Amygdala (tissue), 56 donors: Measurements from ENCODE around the gene INSR.
A peak's percentile ranks its signal among the peaks of the same experiment; 100 is the strongest.

ENCODE experiments used
- DNase-seq, 56 donors: peaks; one replicate each; lab custom pipeline; 2025; lab: John Stamatoyannopoulos, UW

Gene INSR

GRCh38 chr19:7297742-7298141 is 3.5 kb upstream of the INSR start:
- DNase-seq, result no peak

- DNase-seq, result no peak
Measured at GRCh38 chr19:7295912-7296536, 1.8 kb upstream of the INSR start.

- peak in 50 of 56 donors; percentile 2 to 77 (median 37) for DNase-seq
Measured at GRCh38 chr19:7294558-7295212, 471 bp upstream of the INSR start.

GRCh38 chr19:7292950-7293761 is 1.1 kb downstream of the INSR start:
- peak in 22 of 56 donors; percentile 1 to 68 (median 7) for DNase-seq

GRCh38 chr19:7292352-7292949 is 1.8 kb downstream of the INSR start:
- no peak for DNase-seq

- no peak for DNase-seq
Measured at GRCh38 chr19:7288977-7289376, 5.2 kb downstream of the INSR start.

- no peak for DNase-seq
Measured at GRCh38 chr19:7288131-7288530, 6.1 kb downstream of the INSR start.

GRCh38 chr19:7287722-7288121 is 6.5 kb downstream of the INSR start:
- DNase-seq, result no peak

GRCh38 chr19:7280940-7281666 is 13.1 kb downstream of the INSR start:
- DNase-seq, result no peak

GRCh38 chr19:7272856-7273578 is 21.2 kb downstream of the INSR start:
- DNase-seq, result no peak

GRCh38 chr19:7268705-7269098 is 25.5 kb downstream of the INSR start:
- no peak for DNase-seq

- DNase-seq, result no peak
Measured at GRCh38 chr19:7267792-7268704, 26.2 kb downstream of the INSR start.

GRCh38 chr19:7266832-7267231 is 27.4 kb downstream of the INSR start:
- no peak for DNase-seq

GRCh38 chr19:7265963-7266362 is 28.3 kb downstream of the INSR start:
- DNase-seq, result no peak

GRCh38 chr19:7264858-7265257 is 29.4 kb downstream of the INSR start:
- no peak for DNase-seq

GRCh38 chr19:7263521-7263920 is 30.7 kb downstream of the INSR start:
- peak in 7 of 56 donors; percentile 4 to 27 (median 11) for DNase-seq

- no peak for DNase-seq
Measured at GRCh38 chr19:7263066-7263465, 31.1 kb downstream of the INSR start.

- peak in 1 of 56 donors; percentile 2 for DNase-seq
Measured at GRCh38 chr19:7262470-7262869, 31.7 kb downstream of the INSR start.

- peak in 1 of 56 donors; percentile 1 for DNase-seq
Measured at GRCh38 chr19:7260161-7260560, 34.1 kb downstream of the INSR start.
